Aorta (tissue), 5 donors: Measurements from ENCODE around the gene LIPK. TPM values are rescaled to one million over a fixed set of nuclear protein-coding genes. Genes with fewer than 3 reads are reported as not detected.

Experiments used
- ATAC-seq: fragments of 200-7000 bp; cut with Tn5 transposase; one replicate; pipeline ENCODE4 v1.9.1; 2022; ENCODE audit warnings: moderate library complexity; ENCODE audit not compliant: low FRiP score
- DNase-seq, 2 donors: peaks; one replicate each; pipeline ENCODE4 v3.0.0-alpha.2; 2020
- H3K27ac ChIP-seq, 2 donors: one replicate each; pipeline ENCODE4 v1.5.1; 2013; ENCODE audit warnings: low read length in 2 of 2, mild to moderate bottlenecking in 2 of 2, moderate library complexity in 2 of 2, control low read depth in 1 of 2, inconsistent platforms in 1 of 2, low read depth in 1 of 2
- H3K27me3 ChIP-seq, 2 donors: one replicate each; pipeline ENCODE4 v1.6.1; 2013; ENCODE audit warnings: control low read depth in 1 of 2, low read length in 1 of 2, mild to moderate bottlenecking in 1 of 2, moderate library complexity in 1 of 2; ENCODE audit not compliant: insufficient read depth in 2 of 2, control insufficient read depth in 1 of 2
- H3K36me3 ChIP-seq, 2 donors: one replicate each; pipeline ENCODE4 v1.6.1; 2013; ENCODE audit warnings: control low read depth in 1 of 2, low read length in 1 of 2, mild to moderate bottlenecking in 1 of 2; ENCODE audit not compliant: insufficient read depth in 2 of 2, control insufficient read depth in 1 of 2
- H3K4me1 ChIP-seq, 2 donors: one replicate each; pipeline ENCODE4 v1.6.1; 2013; ENCODE audit warnings: low read length in 2 of 2, control low read depth in 1 of 2, mild to moderate bottlenecking in 1 of 2, moderate library complexity in 1 of 2; ENCODE audit not compliant: insufficient read depth in 2 of 2, control insufficient read depth in 1 of 2
- H3K4me3 ChIP-seq, 2 donors: one replicate each; pipeline ENCODE4 v1.5.1; 2013; ENCODE audit warnings: low read length in 2 of 2, control low read depth in 1 of 2, mild to moderate bottlenecking in 1 of 2
- H3K9me3 ChIP-seq: one replicate; pipeline ENCODE4 v1.6.1; 2013; ENCODE audit warnings: mild to moderate bottlenecking, low read length; ENCODE audit not compliant: control insufficient read depth
- WGBS, 2 donors: extraction: QIAGEN DNeasy Blood & Tissue Kit; methylation state at CpG; one replicate each; pipeline ENCODE4 v1.1.7; 2013; 5-methylcytosine and 5-hydroxymethylcytosine counted together
- intact Hi-C, 2 donors: fragments of 100-400 bp; cut with DNase I; formaldehyde crosslinking; loops; one replicate each; pipeline versions ENCODE4 v1.14.2 to v1.15.0; 2022
- polyA plus RNA-seq, 2 donors: library from polyadenylated mRNA; stranded (reverse); fragments of 200-250 nt; gene quantifications; one replicate each; pipeline ENCODE4 v1.2.3, GENCODE V29; 2013
- total RNA-seq, 2 donors: library from RNA; stranded (reverse); fragmentation: NEBNext Ultra II Directional; extraction: Animal tissue kit (Norgen Biotek cat#: 25700); gene quantifications; one replicate each; pipeline ENCODE4 v1.2.1, GENCODE V29; 2021
- donor health status: healthy with polysubstance abuse.
- donor health status: Bipolar disorder and iron deficiency.
- donor health status: DM: no; HTN: no; CAD: no.
- donor health status: DM: no; HTN: no; CAD: no.
- donor health status: DM: yes; HTN: yes; CAD: no.

LIPK gene
- total and polyA plus RNA-seq, 4 donors = not detected

DNA sequence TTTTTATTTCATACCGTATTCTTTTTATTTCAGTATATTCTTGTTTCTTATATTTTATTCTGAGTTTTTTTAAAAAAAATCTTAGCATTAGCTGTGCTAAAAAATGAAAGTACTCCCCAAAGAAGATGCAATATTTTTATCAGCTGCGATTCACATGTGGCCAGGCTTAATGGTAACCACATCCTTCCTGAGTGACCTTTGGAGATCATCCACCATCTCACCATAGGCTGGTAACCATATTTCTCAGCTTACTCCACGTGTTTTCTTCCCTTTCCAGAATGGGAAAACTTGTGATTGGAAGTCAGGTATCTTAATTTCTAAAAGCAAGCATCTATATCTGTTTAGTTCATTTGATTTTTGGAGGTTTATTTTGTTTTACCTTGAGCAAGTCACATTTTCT lies 77.7 kb downstream of the LIPK start:
- Histone ChIP-seq H3K27ac (no peak overlapping the region), H3K4me1 (no peaks in the 10 kb centered on the region), H3K36me3 (no peaks in the 10 kb centered on the region), H3K4me3 (no peak overlapping the region), H3K9me3 (no peaks in the 10 kb centered on the region), H3K27me3 (no peaks in the 10 kb centered on the region)
- ATAC-seq (no peak), DNase-seq (no peak)
- WGBS, 2 donors = 72% methylated on average over 3 of the region's 3 CpGs
- intact Hi-C loops = no loop called here

DNA sequence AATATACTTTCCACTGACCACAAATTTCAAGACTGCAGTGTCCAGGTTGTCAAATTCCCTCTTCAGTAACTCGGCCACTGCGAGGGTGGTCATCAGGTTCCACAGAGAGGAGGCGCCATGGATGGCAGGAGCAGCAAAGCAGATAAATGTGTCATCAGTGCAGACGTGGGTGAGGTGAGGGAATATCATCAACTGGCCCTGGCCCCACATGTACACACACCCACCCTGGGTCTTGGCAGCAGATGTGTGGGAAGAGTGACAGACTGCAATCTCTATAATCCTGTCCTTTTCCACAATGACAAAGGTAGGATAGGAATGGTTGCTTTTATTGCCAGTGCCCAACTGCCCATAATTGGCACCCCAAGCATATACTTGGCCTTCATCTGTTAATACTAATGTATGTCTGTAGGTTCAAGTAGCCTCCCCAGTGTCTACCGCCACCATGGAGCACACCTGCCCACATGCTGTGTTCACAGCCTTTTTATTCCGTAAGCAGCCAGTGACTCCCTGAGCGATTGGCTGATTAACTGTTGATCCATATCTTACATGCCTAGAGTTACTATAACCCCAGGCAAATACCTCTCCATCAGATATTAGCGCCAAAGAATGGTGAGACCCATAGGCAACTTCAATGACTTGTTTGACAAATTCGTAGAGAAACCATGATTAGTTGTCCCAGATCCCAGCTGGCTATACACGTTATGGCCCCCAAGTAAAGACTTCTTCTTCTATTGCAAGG lies 80.2 kb downstream of the LIPK start:
- Histone ChIP-seq H3K9me3 (no peaks in the 10 kb centered on the region), H3K27me3 (no peaks in the 10 kb centered on the region), H3K27ac (no peak overlapping the region), H3K4me3 (no peak overlapping the region), H3K36me3 (no peaks in the 10 kb centered on the region), H3K4me1 (no peaks in the 10 kb centered on the region)
- DNase-seq = no peak
- WGBS, 2 donors = 86 to 88% methylated on average over 10 of the region's 10 CpGs
- ATAC-seq = no peak
- intact Hi-C loops = no loop called here

DNA sequence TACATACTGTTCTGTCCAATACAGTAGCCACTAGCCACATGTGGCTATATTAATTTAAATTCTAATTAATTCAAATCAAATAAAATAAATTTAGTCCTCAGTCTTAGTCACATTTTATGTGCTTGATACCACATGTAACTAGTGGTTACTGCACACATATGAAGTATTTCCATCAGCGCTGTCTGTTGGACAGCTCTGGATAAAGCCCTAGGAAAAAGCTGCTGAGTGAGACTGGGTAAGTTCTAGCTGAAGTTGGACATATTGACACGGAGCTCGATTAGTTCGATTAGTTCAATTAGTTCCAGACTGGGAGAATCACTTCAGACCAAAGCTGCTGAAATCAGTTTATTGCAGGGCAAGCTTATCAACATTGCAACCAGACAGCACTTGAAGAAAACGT lies 81.4 kb downstream of the LIPK start:
- no peaks in the 10 kb centered on the region for H3K36me3 ChIP-seq
- no peaks in the 10 kb centered on the region for H3K27me3 ChIP-seq
- no peak overlapping the region for H3K4me3 ChIP-seq
- H3K4me1 ChIP-seq = no peaks in the 10 kb centered on the region
- no peak overlapping the region for H3K27ac ChIP-seq
- no peak for ATAC-seq
- no peaks in the 10 kb centered on the region for H3K9me3 ChIP-seq
- 76% methylated on average over 5 of the region's 5 CpGs for WGBS, 2 donors
- DNase-seq = no peak
- intact Hi-C loops = no loop called here

DNA sequence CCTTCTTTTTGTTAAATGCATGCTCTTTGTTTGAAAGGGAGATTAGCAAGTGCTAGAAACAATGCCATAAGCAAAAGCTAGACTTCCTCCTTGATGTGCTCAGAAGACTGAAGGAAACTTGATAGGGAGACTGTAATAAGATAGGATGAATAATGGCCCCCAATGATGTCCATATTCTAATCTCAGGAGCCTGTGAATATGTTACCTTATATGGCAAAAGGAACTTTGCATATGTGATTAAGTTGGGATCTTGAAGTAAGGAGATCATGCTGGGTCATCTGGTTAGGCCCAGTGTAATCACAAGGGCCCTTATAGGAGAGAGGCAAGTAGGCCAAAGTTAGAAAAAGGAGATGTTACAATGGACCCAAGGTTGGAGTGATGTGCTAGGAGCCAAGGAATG lies 82.9 kb downstream of the LIPK start:
- Histone ChIP-seq H3K27ac (no peak overlapping the region), H3K36me3 (no peaks in the 10 kb centered on the region), H3K4me3 (no peak overlapping the region), H3K9me3 (no peaks in the 10 kb centered on the region), H3K27me3 (no peaks in the 10 kb centered on the region), H3K4me1 (no peaks in the 10 kb centered on the region)
- DNase-seq (no peak), ATAC-seq (no peak)
- intact Hi-C loops = no loop called here

DNA sequence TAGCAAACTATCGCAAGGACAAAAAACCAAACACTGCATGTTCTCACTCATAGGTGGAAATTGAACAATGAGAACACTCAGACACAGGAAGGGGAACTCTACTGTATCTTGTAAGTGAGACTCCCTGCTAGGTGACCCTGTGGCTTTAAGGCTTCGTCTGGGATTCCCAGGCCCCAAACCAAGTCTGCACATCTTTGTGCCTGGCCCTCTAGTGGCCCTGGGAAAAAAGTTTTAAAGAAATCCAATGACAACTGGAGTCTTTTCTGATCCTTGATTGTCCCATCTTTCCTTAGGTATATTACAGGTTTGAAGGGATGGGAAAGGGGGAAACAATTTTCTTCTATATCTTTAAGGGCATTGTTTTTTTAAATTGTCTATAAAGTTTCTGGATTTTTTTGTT lies 85.9 kb downstream of the LIPK start:
- intact Hi-C loops = no loop called here
- Histone ChIP-seq H3K9me3 (no peaks in the 10 kb centered on the region), H3K27ac (no peak overlapping the region), H3K4me1 (no peaks in the 10 kb centered on the region), H3K27me3 (no peaks in the 10 kb centered on the region), H3K36me3 (no peaks in the 10 kb centered on the region), H3K4me3 (no peak overlapping the region)
- DNase-seq = no peak
- no peak for ATAC-seq
- WGBS, 2 donors = 60 to 62% methylated on average over 2 of the region's 2 CpGs

DNA sequence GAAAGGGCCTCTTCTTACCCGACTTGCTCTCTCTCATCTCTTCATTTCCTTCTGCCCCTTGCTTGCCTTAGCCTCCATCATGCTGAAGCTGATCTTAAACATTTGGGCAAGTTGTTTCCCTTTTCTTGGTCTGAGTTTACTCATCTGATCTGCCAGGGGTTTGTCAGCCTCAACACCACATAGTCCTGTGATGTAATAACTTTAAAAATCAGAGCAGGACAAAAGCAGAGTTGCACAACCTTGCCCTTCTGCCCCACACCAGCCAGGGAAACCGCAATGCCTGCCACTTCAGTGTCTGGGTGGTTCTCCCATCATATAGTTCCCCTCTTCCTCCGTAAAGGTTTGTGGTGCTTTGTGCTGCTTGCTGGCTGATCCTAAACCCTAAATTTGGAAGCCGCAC lies 86.6 kb downstream of the LIPK start:
- no peak for ATAC-seq
- Histone ChIP-seq H3K36me3 (no peaks in the 10 kb centered on the region), H3K9me3 (no peaks in the 10 kb centered on the region), H3K27me3 (no peaks in the 10 kb centered on the region), H3K4me3 (no peak overlapping the region), H3K27ac (no peak overlapping the region), H3K4me1 (no peaks in the 10 kb centered on the region)
- intact Hi-C loops = no loop called here
- 87% methylated on average over 4 of the region's 4 CpGs for WGBS, 2 donors
- peak in 1 of 2 donors; percentile 73 for DNase-seq

DNA sequence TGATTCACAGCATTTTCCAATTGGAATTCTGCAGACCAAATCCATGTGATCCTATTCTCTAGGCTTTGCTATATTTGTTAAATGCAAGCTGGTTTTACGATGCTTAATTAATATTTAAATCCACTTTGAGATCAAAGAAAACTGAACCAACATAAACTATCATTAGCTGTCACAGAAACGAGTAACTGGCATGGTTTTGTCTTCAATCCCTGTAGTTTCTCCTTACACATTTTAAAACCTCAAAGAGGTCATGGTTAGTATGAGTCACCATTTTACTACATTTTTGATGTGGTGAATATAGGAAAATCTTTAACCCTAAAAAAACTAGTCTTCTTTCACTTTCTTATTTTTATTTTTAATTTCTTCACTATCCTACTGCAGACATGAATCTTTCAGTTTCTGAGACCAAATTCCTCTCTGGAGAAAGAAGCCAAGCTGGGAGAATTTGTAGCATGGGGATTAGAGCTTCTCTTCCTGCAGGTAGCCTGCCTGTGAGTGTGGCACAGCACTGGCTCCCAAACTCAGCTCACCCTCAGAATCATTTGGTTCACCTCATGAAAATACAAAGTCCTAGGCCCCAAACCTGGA lies 87.8 kb downstream of the LIPK start:
- H3K9me3 ChIP-seq = no peaks in the 10 kb centered on the region
- 52 to 63% methylated on average over 2 of the region's 2 CpGs for WGBS, 2 donors

DNA sequence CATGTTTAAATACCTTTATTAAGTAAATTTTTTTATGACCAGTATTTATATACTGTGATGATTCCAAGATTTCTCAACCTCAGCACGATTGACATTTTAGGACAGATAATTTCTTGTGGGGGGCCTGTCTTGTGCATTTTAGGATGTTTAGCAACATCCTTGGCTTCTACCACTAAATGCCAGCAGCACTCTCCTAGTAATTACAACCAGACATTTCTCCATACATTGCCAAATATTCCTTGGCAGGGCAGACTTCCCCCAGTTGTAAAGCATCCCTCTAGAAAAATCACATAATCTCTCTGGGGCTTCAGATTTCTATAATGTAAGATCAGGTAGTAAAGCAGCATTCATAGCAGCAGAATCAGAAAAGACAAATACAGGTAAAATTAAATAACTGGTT lies 88.7 kb downstream of the LIPK start:
- Histone ChIP-seq H3K9me3 (no peaks in the 10 kb centered on the region), H3K4me3 (no peak overlapping the region), H3K27ac (no peak overlapping the region), H3K4me1 (no peaks in the 10 kb centered on the region), H3K27me3 (no peaks in the 10 kb centered on the region), H3K36me3 (no peaks in the 10 kb centered on the region)
- intact Hi-C loops = no loop called here
- 66 to 67% methylated on average over 1 of the region's 1 CpG for WGBS, 2 donors
- ATAC-seq (no peak), DNase-seq (no peak)

More for the DNA sequence above, 87.8 kb downstream of the LIPK start:
- Histone ChIP-seq H3K27ac (no peak overlapping the region), H3K27me3 (no peaks in the 10 kb centered on the region), H3K36me3 (no peaks in the 10 kb centered on the region), H3K4me3 (no peak overlapping the region), H3K4me1 (no peaks in the 10 kb centered on the region)
- intact Hi-C loops = no loop called here
- no peak for DNase-seq
- no peak for ATAC-seq
